Measurements from ENCODE around the gene RNASE7. TPM values are rescaled to one million over a fixed set of nuclear protein-coding genes. Genes with fewer than 3 reads are reported as not detected.

The RNASE7 gene
- total and polyA plus RNA-seq, 4 donors: 0.13 to 0.18 TPM; not detected in 2

GRCh38 chr14:21061347-21061668, 19.1 kb downstream of the RNASE7 start:
- WGBS, 2 donors: 92 to 94% methylated on average over 3 of the region's 3 CpGs
- Histone ChIP-seq H3K36me3 (ENCODE audit: control insufficient read depth in 4 of 4, insufficient read depth in 4 of 4, low read length in 4 of 4) (no peaks in the 10 kb centered on the region), H3K4me3 (no peak overlapping the region), H3K27ac (ENCODE audit: low read depth in 1 of 2, low read length in 1 of 2) (no peak overlapping the region), H3K9ac (ENCODE audit: insufficient read depth in 1 of 2, low read length in 2 of 2) (no peak overlapping the region), H3K4me1 (ENCODE audit: control insufficient read depth in 5 of 5, insufficient read depth in 5 of 5, low read length in 5 of 5) (peaks cover 0 to 5% (median 0%) of the 10 kb centered on the region in 5 donors), H3K9me3 (ENCODE audit: control insufficient read depth in 4 of 4, insufficient read depth in 3 of 4, low read length in 3 of 4) (no peaks in the 10 kb centered on the region), H3K27me3 (ENCODE audit: control insufficient read depth in 3 of 3, insufficient read depth in 3 of 3, low read length in 2 of 3) (no peaks in the 10 kb centered on the region)
- no peak for DNase-seq
- TF ChIP-seq CTCF (IDR thresholded peaks at IDR 0.05; ENCODE audit: control extremely low read depth, extremely low read depth): no peak
- ATAC-seq (ENCODE audit: insufficient read depth, low FRiP score): no peak

GRCh38 chr14:21063479-21063878, 21.3 kb downstream of the RNASE7 start:
- 66 to 81% methylated on average over 3 of the region's 3 CpGs for WGBS, 2 donors
- DNase-seq (peak; percentile 33 to 60 (median 49)), ATAC-seq (ENCODE audit: insufficient read depth, low FRiP score) (no peak)
- Histone ChIP-seq H3K4me3 (no peak overlapping the region), H3K4me1 (ENCODE audit: control insufficient read depth in 5 of 5, insufficient read depth in 5 of 5, low read length in 5 of 5) (peaks cover 0 to 3% (median 0%) of the 10 kb centered on the region in 5 donors), H3K36me3 (ENCODE audit: control insufficient read depth in 4 of 4, insufficient read depth in 4 of 4, low read length in 4 of 4) (no peaks in the 10 kb centered on the region), H3K9ac (ENCODE audit: insufficient read depth in 1 of 2, low read length in 2 of 2) (peak overlapping the region in 1 of 2 donors; percentile 7), H3K9me3 (ENCODE audit: control insufficient read depth in 4 of 4, insufficient read depth in 3 of 4, low read length in 3 of 4) (no peaks in the 10 kb centered on the region), H3K27me3 (ENCODE audit: control insufficient read depth in 3 of 3, insufficient read depth in 3 of 3, low read length in 2 of 3) (no peaks in the 10 kb centered on the region), H3K27ac (ENCODE audit: low read depth in 1 of 2, low read length in 1 of 2) (no peak overlapping the region)
- TF ChIP-seq CTCF (IDR thresholded peaks at IDR 0.05; ENCODE audit: control extremely low read depth, extremely low read depth): no peak

- WGBS, 2 donors: 83 to 87% methylated on average over 7 of the region's 7 CpGs
- no peak overlapping the region for H3K4me3 ChIP-seq
Observed at GRCh38 chr14:21066882-21067502, 24.8 kb downstream of the RNASE7 start.

More at GRCh38 chr14:21066882-21067502, 24.8 kb downstream of the RNASE7 start:
- no peak for TF ChIP-seq CTCF (IDR thresholded peaks at IDR 0.05; ENCODE audit: control extremely low read depth, extremely low read depth)
- ATAC-seq (ENCODE audit: insufficient read depth, low FRiP score): no peak
- DNase-seq: no peak
- Histone ChIP-seq H3K27ac (ENCODE audit: low read depth in 1 of 2, low read length in 1 of 2) (no peak overlapping the region), H3K9me3 (ENCODE audit: control insufficient read depth in 4 of 4, insufficient read depth in 3 of 4, low read length in 3 of 4) (no peaks in the 10 kb centered on the region), H3K4me1 (ENCODE audit: control insufficient read depth in 5 of 5, insufficient read depth in 5 of 5, low read length in 5 of 5) (peaks cover 0 to 17% (median 0%) of the 10 kb centered on the region in 5 donors), H3K9ac (ENCODE audit: insufficient read depth in 1 of 2, low read length in 2 of 2) (no peak overlapping the region), H3K27me3 (ENCODE audit: control insufficient read depth in 3 of 3, insufficient read depth in 3 of 3, low read length in 2 of 3) (no peaks in the 10 kb centered on the region), H3K36me3 (ENCODE audit: control insufficient read depth in 4 of 4, insufficient read depth in 4 of 4, low read length in 4 of 4) (no peaks in the 10 kb centered on the region)
